Measurements from ENCODE around the gene KDM4C. TPM values are rescaled to one million over a fixed set of nuclear protein-coding genes. Genes with fewer than 3 reads are reported as not detected.

Gene KDM4C
- total and polyA plus RNA-seq, 2 of the 13 experiments (the other 11 are each of a cell fraction or from before 2014, with no cell fraction given): 19.4 to 23.6 TPM

DNA sequence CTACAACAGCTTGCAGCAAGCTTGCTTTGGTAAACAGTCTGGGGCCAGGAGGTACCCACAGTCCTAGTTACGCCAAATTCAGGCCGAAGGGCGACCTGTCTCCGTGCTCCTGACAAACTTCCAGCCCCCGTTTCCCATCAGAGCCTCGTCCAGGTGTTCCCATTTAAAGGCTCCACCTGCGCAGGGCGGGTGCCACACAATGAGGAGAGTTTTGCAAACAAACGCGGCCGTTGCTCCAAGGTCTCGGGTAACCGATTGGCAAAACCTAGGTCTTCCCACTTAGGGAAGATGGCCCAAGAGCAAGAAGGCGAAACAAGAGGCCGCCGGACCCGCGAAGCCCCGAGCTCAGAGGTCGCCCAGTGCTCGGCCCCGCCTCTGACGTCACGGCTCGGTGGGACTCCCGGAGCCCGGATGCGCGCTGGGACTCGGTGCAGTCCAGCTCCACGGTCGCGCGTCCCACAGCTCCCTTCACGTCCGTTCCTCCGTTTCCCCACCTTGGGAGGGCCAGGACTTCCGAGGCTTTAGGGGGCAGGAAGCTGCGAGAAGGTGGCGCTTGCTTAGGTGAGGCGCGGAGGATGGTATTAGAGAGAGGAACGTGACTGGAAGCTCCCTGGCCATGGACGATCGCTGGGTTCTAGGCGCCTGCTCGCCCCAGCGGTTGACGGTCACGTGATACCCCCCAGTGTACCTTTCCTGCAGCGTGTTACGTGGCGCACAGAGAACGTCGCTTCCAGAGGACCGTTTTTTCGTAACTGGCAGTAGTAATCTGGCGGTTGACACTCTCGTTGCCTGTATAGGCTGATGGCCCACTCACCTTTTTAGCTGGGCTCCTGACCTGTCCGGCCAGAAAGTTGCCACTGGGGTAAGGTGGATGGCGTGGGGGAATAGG is 41.8 kb upstream of the KDM4C start (continued):
- TF ChIP-seq ZBED4 (CRISPR knock-in tag; IDR thresholded peaks at IDR 0.05; ENCODE audit: borderline replicate concordance): 0 out of 2 replicates have a peak, but pooled peaks have one; percentile 9
- 0 out of 2 replicates have a peak, but pooled peaks have one; percentile 78 for TF ChIP-seq ZNF878 (CRISPR knock-in tag; IDR thresholded peaks at IDR 0.05)
- peak; percentile 71; the same call in 1 of the 2 replicates for TF ChIP-seq ZNF292 (CRISPR knock-in tag; IDR thresholded peaks at IDR 0.05; ENCODE audit: borderline replicate concordance, low read depth)
- TF ChIP-seq KMT2B (CRISPR knock-in tag; IDR thresholded peaks at IDR 0.05): peak; percentile 48; the same call in 1 of the 2 replicates
- no peak for TF ChIP-seq ZNF740 (CRISPR knock-in tag; IDR thresholded peaks at IDR 0.05)
- peak; percentile 65 for TF ChIP-seq THAP11 (CRISPR knock-in tag; IDR thresholded peaks at IDR 0.05)
- no peak for TF ChIP-seq ARID3A (IDR thresholded peaks at IDR 0.05; ENCODE audit: low read depth, low read length)
- peak; percentile 43; the same call in 1 of the 2 replicates for TF ChIP-seq ETV5 (CRISPR knock-in tag; IDR thresholded peaks at IDR 0.05; ENCODE audit: borderline replicate concordance)
- 0 out of 2 replicates have a peak, but pooled peaks have one; percentile 27 for TF ChIP-seq ZKSCAN8 (CRISPR knock-in tag; IDR thresholded peaks at IDR 0.05; ENCODE audit: borderline replicate concordance)
- TF ChIP-seq CCDC6 (CRISPR knock-in tag; IDR thresholded peaks at IDR 0.05): peak; percentile 73; the same call in 1 of the 2 replicates
- peak; percentile 62 for TF ChIP-seq TBX2 (CRISPR knock-in tag; IDR thresholded peaks at IDR 0.05; ENCODE audit: borderline replicate concordance)
- TF ChIP-seq HES4 (CRISPR knock-in tag; IDR thresholded peaks at IDR 0.05; ENCODE audit: borderline replicate concordance): peak; percentile 87
- TF ChIP-seq HNRNPUL1 (IDR thresholded peaks at IDR 0.05; ENCODE audit: low read depth, low read length): no peak
- no peak; the same call in none of the 2 replicates for TF ChIP-seq ZSCAN31 (CRISPR knock-in tag; IDR thresholded peaks at IDR 0.05; ENCODE audit: low read depth)
- TF ChIP-seq ZNF441 (CRISPR knock-in tag; IDR thresholded peaks at IDR 0.05; ENCODE audit: borderline replicate concordance): peak; percentile 10; the same call in 1 of the 2 replicates
- TF ChIP-seq ELF1 (CRISPR knock-in tag; IDR thresholded peaks at IDR 0.05): peak; percentile 55
- TF ChIP-seq ZEB1 (IDR thresholded peaks at IDR 0.05; ENCODE audit: insufficient replicate concordance, low read depth): peak; percentile 80
- peak; percentile 38; the same call in 1 of the 2 replicates for TF ChIP-seq DMTF1 (CRISPR knock-in tag; IDR thresholded peaks at IDR 0.05)
- peak; percentile 59 for TF ChIP-seq HDAC2 (CRISPR knock-in tag; IDR thresholded peaks at IDR 0.05)
- TF ChIP-seq LCORL (IDR thresholded peaks at IDR 0.05): no peak
- peak; percentile 55; the same call in 1 of the 2 replicates for TF ChIP-seq LCORL (CRISPR knock-in tag; IDR thresholded peaks at IDR 0.05)
